Activated naive CD8-positive, alpha-beta T cell (primary cell): ENCODE results near the gene KLRC3.
"Not testable (repeated sequence)": the region's sequence is repeated elsewhere in the genome, so short reads cannot be mapped to it uniquely, and the experiment has no call there.

Experiments used
- H3K27ac Mint-ChIP-seq: one replicate; pipeline ENCODE4 v1.8.0; 2021; ENCODE audit warnings: mixed read lengths
- H3K27me3 Mint-ChIP-seq: one replicate; pipeline ENCODE4 v1.8.0; 2021; ENCODE audit warnings: mixed read lengths
- H3K36me3 Mint-ChIP-seq: one replicate; pipeline ENCODE4 v1.8.0; 2021; ENCODE audit warnings: mixed read lengths
- H3K4me1 Mint-ChIP-seq: one replicate; pipeline ENCODE4 v1.8.0; 2021; ENCODE audit warnings: low read depth, mixed read lengths
- H3K4me3 Mint-ChIP-seq: one replicate; pipeline ENCODE4 v1.8.0; 2021; ENCODE audit warnings: mild to moderate bottlenecking, mixed read lengths
- H3K9me3 Mint-ChIP-seq: one replicate; pipeline ENCODE4 v1.8.0; 2021; ENCODE audit warnings: low read depth, mixed read lengths

KLRC3 gene

GRCh38 chr12:10424260-10424899, 4.0 kb upstream of the KLRC3 start:
- H3K27ac Mint-ChIP-seq, H3K36me3 Mint-ChIP-seq, H3K27me3 Mint-ChIP-seq, H3K9me3 Mint-ChIP-seq, H3K4me3 Mint-ChIP-seq: not testable (repeated sequence)
- peaks cover 11% of the 10 kb centered on the region for H3K4me1 Mint-ChIP-seq

- peaks cover 17% of the 10 kb centered on the region for H3K4me1 Mint-ChIP-seq
- not testable (repeated sequence) for H3K27me3 Mint-ChIP-seq, H3K36me3 Mint-ChIP-seq, H3K4me3 Mint-ChIP-seq, H3K9me3 Mint-ChIP-seq, H3K27ac Mint-ChIP-seq
These were observed 1.8 kb upstream of the KLRC3 start for GRCh38 chr12:10422159-10422558.

GRCh38 chr12:10409392-10409791, 11.0 kb downstream of the KLRC3 start, which contains the start of gene KLRC4:
KLRC4 (minus strand) TSS chr12:10409757; CDS start chr12:10409575, 182 bp downstream.
- Mint-ChIP-seq H3K9me3 (no peaks in the 10 kb centered on the region), H3K27ac (peak within 1 kb of the TSS; percentile 92), H3K27me3 (no peaks in the 10 kb centered on the region), H3K36me3 (peaks cover 7% of the 10 kb centered on the region), H3K4me1 (peaks cover 41% of the 10 kb centered on the region), H3K4me3 (peak within 1 kb of the TSS; percentile 87)

- Mint-ChIP-seq H3K9me3 (no peaks in the 10 kb centered on the region), H3K4me3 (peak overlapping the region; percentile 87), H3K4me1 (peaks cover 42% of the 10 kb centered on the region), H3K36me3 (peaks cover 7% of the 10 kb centered on the region), H3K27me3 (no peaks in the 10 kb centered on the region), H3K27ac (peak overlapping the region; percentile 92)
These were observed 11.6 kb downstream of the KLRC3 start for GRCh38 chr12:10408842-10409241.

GRCh38 chr12:10406725-10407124, 13.7 kb downstream of the KLRC3 start:
- H3K4me3 Mint-ChIP-seq: peak overlapping the region; percentile 82
- peaks cover 7% of the 10 kb centered on the region for H3K36me3 Mint-ChIP-seq
- no peaks in the 10 kb centered on the region for H3K9me3 Mint-ChIP-seq
- H3K27me3 Mint-ChIP-seq: no peaks in the 10 kb centered on the region
- H3K4me1 Mint-ChIP-seq: peaks cover 47% of the 10 kb centered on the region
- peak overlapping the region; percentile 99 for H3K27ac Mint-ChIP-seq

GRCh38 chr12:10405294-10405693, 15.1 kb downstream of the KLRC3 start:
- Mint-ChIP-seq H3K36me3 (peaks cover 12% of the 10 kb centered on the region), H3K27ac (peak overlapping the region; percentile 88), H3K9me3 (no peaks in the 10 kb centered on the region), H3K27me3 (no peaks in the 10 kb centered on the region), H3K4me1 (peaks cover 51% of the 10 kb centered on the region), H3K4me3 (peak overlapping the region; percentile 74)

GRCh38 chr12:10404798-10405197, 15.6 kb downstream of the KLRC3 start:
- peak overlapping the region; percentile 74 for H3K4me3 Mint-ChIP-seq
- no peaks in the 10 kb centered on the region for H3K9me3 Mint-ChIP-seq
- H3K27me3 Mint-ChIP-seq: no peaks in the 10 kb centered on the region
- peak overlapping the region; percentile 88 for H3K27ac Mint-ChIP-seq
- H3K36me3 Mint-ChIP-seq: peaks cover 15% of the 10 kb centered on the region
- peaks cover 55% of the 10 kb centered on the region for H3K4me1 Mint-ChIP-seq

- Mint-ChIP-seq H3K36me3 (peaks cover 17% of the 10 kb centered on the region), H3K4me1 (peaks cover 54% of the 10 kb centered on the region), H3K27me3 (no peaks in the 10 kb centered on the region), H3K27ac (peak overlapping the region; percentile 89), H3K4me3 (peak overlapping the region; percentile 60), H3K9me3 (no peaks in the 10 kb centered on the region)
These were observed 19.6 kb downstream of the KLRC3 start for GRCh38 chr12:10400829-10401228.

GRCh38 chr12:10398168-10398567, 22.2 kb downstream of the KLRC3 start:
- Mint-ChIP-seq H3K27me3 (no peaks in the 10 kb centered on the region), H3K36me3 (peaks cover 12% of the 10 kb centered on the region), H3K27ac (peak overlapping the region; percentile 87), H3K4me3 (peak overlapping the region; percentile 57), H3K4me1 (peaks cover 73% of the 10 kb centered on the region), H3K9me3 (no peaks in the 10 kb centered on the region)

GRCh38 chr12:10397296-10397695, 23.1 kb downstream of the KLRC3 start:
- H3K9me3 Mint-ChIP-seq: no peaks in the 10 kb centered on the region
- peaks cover 78% of the 10 kb centered on the region for H3K4me1 Mint-ChIP-seq
- peak overlapping the region; percentile 87 for H3K27ac Mint-ChIP-seq
- no peaks in the 10 kb centered on the region for H3K27me3 Mint-ChIP-seq
- H3K36me3 Mint-ChIP-seq: peaks cover 12% of the 10 kb centered on the region
- peak overlapping the region; percentile 55 for H3K4me3 Mint-ChIP-seq

GRCh38 chr12:10396176-10396575, 24.2 kb downstream of the KLRC3 start:
- not testable (repeated sequence) for H3K4me3 Mint-ChIP-seq, H3K9me3 Mint-ChIP-seq, H3K27me3 Mint-ChIP-seq, H3K36me3 Mint-ChIP-seq
- Mint-ChIP-seq H3K4me1 (peaks cover 77% of the 10 kb centered on the region), H3K27ac (peak overlapping the region; percentile 31)

- H3K4me3 Mint-ChIP-seq: peak overlapping the region; percentile 85
- H3K9me3 Mint-ChIP-seq: no peaks in the 10 kb centered on the region
- H3K27ac Mint-ChIP-seq: peak overlapping the region; percentile 99
These were observed 24.9 kb downstream of the KLRC3 start for GRCh38 chr12:10395390-10395998.

GRCh38 chr12:10394531-10395152, 25.8 kb downstream of the KLRC3 start:
- Mint-ChIP-seq H3K4me3 (peak overlapping the region; percentile 85), H3K4me1 (peaks cover 74% of the 10 kb centered on the region), H3K27ac (peak overlapping the region; percentile 99)
- H3K9me3 Mint-ChIP-seq, H3K27me3 Mint-ChIP-seq, H3K36me3 Mint-ChIP-seq: not testable (repeated sequence)

More at GRCh38 chr12:10395390-10395998, 24.9 kb downstream of the KLRC3 start:
- no peaks in the 10 kb centered on the region for H3K27me3 Mint-ChIP-seq
- peaks cover 7% of the 10 kb centered on the region for H3K36me3 Mint-ChIP-seq
- peaks cover 74% of the 10 kb centered on the region for H3K4me1 Mint-ChIP-seq

GRCh38 chr12:10393291-10393690, 27.1 kb downstream of the KLRC3 start:
- Mint-ChIP-seq H3K27ac (peak overlapping the region; percentile 99), H3K36me3 (peaks cover 6% of the 10 kb centered on the region), H3K27me3 (no peaks in the 10 kb centered on the region), H3K9me3 (no peaks in the 10 kb centered on the region), H3K4me3 (peak overlapping the region; percentile 85), H3K4me1 (peaks cover 68% of the 10 kb centered on the region)

GRCh38 chr12:10392394-10392930, 27.9 kb downstream of the KLRC3 start:
- H3K4me1 Mint-ChIP-seq: peaks cover 61% of the 10 kb centered on the region
- peak overlapping the region; percentile 99 for H3K27ac Mint-ChIP-seq
- H3K9me3 Mint-ChIP-seq: no peaks in the 10 kb centered on the region
- H3K36me3 Mint-ChIP-seq: peaks cover 6% of the 10 kb centered on the region
- H3K27me3 Mint-ChIP-seq: no peaks in the 10 kb centered on the region
- peak overlapping the region; percentile 85 for H3K4me3 Mint-ChIP-seq
